ENCODE data around the gene PPDPF.

DNA sequence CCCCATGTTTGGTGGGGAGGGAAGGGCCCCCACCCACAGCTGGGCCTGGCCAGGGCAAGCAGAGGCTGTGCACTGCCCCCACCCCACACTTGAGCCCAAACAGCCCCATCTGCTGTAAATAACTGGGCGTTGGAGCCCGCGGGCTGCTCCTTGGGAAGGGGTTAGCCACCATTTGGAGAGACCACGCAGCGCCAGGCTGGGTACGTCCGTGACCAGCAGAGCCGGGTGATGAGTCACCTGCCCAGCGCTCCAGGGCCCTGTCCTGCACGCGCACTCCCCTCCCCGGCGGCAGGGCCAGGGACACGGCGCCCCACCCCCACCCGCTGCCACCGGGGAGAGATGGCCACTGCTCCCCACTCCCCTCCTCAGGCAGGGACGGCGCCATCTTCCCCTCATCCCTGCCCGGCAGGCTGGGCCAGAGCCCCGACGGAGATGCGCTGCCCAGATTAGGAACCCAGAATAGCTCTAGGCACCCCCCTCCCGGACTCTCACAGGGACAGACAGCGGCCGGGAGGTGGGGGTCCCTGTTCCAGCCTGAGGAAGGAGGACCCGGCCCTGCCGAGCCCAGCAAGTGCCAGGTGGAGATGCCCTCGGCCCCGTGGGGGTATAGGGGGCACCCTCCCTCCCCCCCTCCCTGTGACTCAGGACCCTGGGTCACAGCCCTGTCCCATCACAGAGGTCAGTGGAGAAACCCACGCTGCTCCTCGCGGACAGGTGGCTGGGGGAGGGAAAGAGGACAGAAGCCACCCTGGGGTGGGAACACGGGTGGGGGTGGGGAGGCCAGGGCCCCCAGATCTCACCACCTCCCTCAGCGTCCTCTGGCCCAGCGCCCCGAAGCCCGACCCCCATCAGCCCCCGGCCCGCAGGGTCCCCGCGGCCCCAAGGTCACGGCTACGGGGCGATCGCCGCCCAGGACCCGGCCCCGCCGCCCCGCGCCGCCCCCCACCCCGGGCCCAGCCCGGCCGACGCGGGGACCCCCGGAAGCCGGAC lies 22.3 kb upstream of the PPDPF start:
- TF ChIP-seq, protein P1, sequence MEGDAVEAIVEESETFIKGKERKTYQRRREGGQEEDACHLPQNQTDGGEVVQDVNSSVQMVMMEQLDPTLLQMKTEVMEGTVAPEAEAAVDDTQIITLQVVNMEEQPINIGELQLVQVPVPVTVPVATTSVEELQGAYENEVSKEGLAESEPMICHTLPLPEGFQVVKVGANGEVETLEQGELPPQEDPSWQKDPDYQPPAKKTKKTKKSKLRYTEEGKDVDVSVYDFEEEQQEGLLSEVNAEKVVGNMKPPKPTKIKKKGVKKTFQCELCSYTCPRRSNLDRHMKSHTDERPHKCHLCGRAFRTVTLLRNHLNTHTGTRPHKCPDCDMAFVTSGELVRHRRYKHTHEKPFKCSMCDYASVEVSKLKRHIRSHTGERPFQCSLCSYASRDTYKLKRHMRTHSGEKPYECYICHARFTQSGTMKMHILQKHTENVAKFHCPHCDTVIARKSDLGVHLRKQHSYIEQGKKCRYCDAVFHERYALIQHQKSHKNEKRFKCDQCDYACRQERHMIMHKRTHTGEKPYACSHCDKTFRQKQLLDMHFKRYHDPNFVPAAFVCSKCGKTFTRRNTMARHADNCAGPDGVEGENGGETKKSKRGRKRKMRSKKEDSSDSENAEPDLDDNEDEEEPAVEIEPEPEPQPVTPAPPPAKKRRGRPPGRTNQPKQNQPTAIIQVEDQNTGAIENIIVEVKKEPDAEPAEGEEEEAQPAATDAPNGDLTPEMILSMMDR (IDR thresholded peaks at IDR 0.05): peak in 1 of 6 experiments; percentile 4
- TF ChIP-seq POLR2A (IDR thresholded peaks at IDR 0.05): peak in 1 of 2 donors; percentile 28
